IPS-15b (cell line): ENCODE data around the gene RAI1.

ENCODE experiments used
- H3K27me3 ChIP-seq: one replicate; pipeline ENCODE4 v1.6.1; 2013; ENCODE audit warnings: low read length; ENCODE audit not compliant: control insufficient read depth, insufficient read depth
- H3K36me3 ChIP-seq: one replicate; pipeline ENCODE4 v1.6.1; 2013; ENCODE audit warnings: low read length; ENCODE audit not compliant: control insufficient read depth, insufficient read depth
- H3K4me1 ChIP-seq: one replicate; pipeline ENCODE4 v1.6.1; 2013; ENCODE audit warnings: mild to moderate bottlenecking, low read length; ENCODE audit not compliant: control insufficient read depth, insufficient read depth
- H3K4me3 ChIP-seq: one replicate; pipeline ENCODE4 v1.5.1; 2013; ENCODE audit warnings: low read depth, low read length
- H3K9ac ChIP-seq: one replicate; pipeline ENCODE4 v1.6.1; 2013; ENCODE audit warnings: low read depth, mild to moderate bottlenecking, low read length
- H3K9me3 ChIP-seq: one replicate; pipeline ENCODE4 v1.6.1; 2013; ENCODE audit warnings: mild to moderate bottlenecking, low read length; ENCODE audit not compliant: control insufficient read depth, insufficient read depth

Gene RAI1

DNA sequence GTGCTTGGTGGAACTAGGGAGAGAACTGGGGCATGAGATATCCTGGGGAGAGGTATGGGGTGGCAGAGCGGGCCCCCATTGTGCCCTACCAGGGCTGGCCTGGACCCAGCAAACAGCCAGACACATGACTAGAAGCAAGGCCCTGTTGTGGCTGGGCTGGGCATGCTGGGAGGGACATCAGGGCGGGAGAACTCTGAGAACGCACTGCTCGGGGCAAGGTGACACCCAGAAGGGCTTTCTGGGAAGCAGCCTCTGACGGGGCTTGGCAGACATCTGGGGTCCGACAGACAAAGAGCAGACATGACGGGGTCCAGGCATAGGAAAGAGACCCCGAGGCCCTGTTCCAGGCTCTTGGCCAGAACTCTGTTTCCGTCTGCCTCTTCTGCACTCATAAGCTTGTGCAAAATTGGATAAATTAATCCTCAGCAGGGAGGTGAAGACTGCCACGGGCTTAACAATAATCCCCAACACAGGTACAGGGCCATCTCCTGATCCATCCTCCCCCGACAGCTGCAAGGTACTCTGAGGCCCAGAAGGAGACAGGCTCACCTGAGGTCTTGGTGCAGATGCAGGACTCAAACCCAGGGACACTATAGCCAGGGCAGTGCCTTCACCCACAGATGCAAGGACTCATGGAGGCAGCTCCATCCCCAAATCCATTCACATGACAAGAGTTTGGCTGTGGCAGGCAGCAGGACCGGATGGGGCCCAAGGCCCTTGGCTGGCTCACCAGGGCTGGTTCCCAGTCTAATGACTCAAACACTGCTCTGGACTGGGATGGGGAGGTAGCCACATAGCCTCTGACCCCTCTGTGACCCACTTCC is 150.2 kb downstream of the RAI1 start:
- no peaks in the 10 kb centered on the region for H3K9me3 ChIP-seq
- no peaks in the 10 kb centered on the region for H3K27me3 ChIP-seq
- no peak overlapping the region for H3K9ac ChIP-seq
- H3K4me1 ChIP-seq: peaks cover 7% of the 10 kb centered on the region
- no peak overlapping the region for H3K4me3 ChIP-seq
- peaks cover 9% of the 10 kb centered on the region for H3K36me3 ChIP-seq

DNA sequence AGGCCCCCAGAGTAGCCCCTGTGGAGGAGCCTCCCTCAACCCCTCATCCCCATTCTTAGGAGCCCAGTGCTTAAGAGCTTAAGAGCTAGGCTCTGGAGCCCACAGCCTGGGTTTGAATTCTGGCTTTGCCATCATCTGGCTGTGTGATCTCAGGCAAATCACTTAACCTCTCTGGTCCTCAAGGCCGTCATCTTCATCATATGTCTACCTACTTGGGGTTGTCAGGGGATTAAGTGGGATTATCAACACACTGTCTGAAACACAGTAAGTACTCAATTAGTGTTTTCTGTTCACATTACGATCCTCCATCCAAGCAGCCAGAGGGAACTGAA is 150.7 kb downstream of the RAI1 start:
- H3K9me3 ChIP-seq: no peaks in the 10 kb centered on the region
- no peak overlapping the region for H3K4me3 ChIP-seq
- H3K9ac ChIP-seq: no peak overlapping the region
- H3K27me3 ChIP-seq: no peaks in the 10 kb centered on the region
- peaks cover 9% of the 10 kb centered on the region for H3K36me3 ChIP-seq
- H3K4me1 ChIP-seq: peaks cover 7% of the 10 kb centered on the region

DNA sequence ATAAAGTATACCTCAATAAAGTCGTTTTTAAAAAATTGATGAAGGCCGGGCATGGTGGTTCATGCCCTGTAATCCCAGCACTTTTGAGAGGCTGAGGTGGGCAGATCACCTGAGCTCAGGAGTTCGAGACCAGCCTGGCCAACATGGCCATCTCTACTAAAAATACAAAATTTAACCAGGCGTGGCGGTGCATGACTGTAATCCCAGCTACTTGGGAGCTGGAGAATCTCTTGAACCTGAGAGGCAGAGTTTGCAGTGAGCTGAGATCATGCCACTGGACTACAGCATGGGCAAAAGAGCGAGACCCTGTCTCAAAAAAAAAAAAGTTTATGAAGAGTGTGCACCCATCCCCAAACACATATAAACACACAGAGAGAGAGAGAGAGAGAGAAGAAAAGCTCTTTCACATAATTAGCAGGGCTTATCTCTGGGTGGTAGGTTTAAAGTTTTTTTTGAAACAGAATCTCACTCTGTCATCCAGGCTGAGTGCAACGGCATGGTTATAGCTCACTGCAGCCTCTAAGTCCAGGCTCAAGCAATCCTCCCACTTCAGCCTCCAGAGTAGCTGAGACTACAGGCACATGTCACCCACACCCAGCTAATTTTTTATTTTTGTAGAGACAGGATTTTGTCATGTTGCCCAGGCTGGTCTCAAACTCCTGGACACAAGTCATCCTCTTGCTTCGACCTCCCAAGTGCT is 152.6 kb downstream of the RAI1 start:
- Histone ChIP-seq H3K27me3 (no peaks in the 10 kb centered on the region), H3K36me3 (peaks cover 9% of the 10 kb centered on the region), H3K9ac (no peak overlapping the region), H3K9me3 (no peaks in the 10 kb centered on the region), H3K4me3 (no peak overlapping the region), H3K4me1 (peaks cover 19% of the 10 kb centered on the region)

DNA sequence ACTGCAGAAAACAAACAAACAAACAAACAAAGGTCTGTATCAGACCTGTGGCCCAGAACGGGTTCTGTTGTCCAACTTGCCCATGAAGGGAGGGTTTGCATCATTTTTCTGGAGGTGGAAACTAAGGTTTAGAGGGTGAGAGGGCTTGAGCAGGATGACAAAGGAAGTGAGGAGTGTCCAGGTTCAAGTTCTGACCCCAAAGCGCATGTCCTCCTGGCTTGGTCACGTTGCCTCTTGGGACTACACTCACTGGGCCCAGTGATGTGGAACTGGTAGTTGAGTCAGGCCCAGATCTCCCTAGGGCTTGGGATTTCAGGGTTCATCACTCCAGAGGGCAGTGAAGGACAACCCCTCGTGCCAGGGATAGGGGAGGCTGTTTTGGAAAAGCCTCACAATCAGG is 153.7 kb downstream of the RAI1 start:
- no peaks in the 10 kb centered on the region for H3K9me3 ChIP-seq
- H3K4me3 ChIP-seq: peak overlapping the region; percentile 79
- no peaks in the 10 kb centered on the region for H3K27me3 ChIP-seq
- peaks cover 9% of the 10 kb centered on the region for H3K36me3 ChIP-seq
- no peak overlapping the region for H3K9ac ChIP-seq
- H3K4me1 ChIP-seq: peaks cover 25% of the 10 kb centered on the region

DNA sequence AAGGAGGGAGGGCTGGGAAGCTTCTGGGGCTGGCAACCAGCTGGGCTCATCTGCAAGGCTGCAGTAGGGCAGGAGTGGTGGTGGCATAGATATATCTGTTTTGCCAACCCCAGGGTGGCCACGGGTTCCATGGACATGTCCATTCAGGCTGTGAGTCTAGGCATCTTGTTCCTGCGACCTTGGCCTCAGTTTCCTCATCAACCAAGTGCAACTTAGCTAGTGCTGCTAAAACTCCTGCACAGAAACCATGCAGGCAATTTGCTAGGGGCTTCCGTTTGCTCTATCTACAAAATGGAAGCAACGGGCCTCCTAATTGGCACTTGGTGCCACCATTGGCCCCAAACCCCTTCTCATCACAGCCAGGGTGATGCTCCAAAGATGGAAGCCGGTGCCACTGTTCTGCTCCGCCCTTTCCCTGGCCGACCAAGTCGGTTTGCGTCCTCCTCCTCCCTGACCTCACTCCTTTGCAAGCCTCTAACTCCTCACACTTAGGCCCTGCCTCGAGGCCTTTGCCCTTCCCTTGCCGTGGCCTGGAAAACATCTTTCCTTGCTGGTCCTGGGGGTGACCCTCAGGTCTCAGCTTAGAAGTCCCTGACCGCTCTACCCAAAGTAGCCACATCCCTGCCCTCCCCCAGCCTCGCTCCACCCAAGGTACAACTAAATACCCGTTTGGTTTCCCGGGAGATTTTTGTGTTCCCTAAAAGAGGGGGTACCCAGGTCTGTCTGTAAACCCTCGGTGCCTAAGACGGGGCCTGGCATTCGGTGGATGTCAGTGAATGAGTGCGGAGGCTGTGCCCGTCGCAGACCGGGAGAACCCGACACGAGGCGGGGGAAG is 154.4 kb downstream of the RAI1 start:
- Histone ChIP-seq H3K9ac (no peak overlapping the region), H3K36me3 (peaks cover 9% of the 10 kb centered on the region), H3K4me1 (peaks cover 26% of the 10 kb centered on the region), H3K4me3 (peak overlapping the region; percentile 79), H3K9me3 (no peaks in the 10 kb centered on the region), H3K27me3 (no peaks in the 10 kb centered on the region)

DNA sequence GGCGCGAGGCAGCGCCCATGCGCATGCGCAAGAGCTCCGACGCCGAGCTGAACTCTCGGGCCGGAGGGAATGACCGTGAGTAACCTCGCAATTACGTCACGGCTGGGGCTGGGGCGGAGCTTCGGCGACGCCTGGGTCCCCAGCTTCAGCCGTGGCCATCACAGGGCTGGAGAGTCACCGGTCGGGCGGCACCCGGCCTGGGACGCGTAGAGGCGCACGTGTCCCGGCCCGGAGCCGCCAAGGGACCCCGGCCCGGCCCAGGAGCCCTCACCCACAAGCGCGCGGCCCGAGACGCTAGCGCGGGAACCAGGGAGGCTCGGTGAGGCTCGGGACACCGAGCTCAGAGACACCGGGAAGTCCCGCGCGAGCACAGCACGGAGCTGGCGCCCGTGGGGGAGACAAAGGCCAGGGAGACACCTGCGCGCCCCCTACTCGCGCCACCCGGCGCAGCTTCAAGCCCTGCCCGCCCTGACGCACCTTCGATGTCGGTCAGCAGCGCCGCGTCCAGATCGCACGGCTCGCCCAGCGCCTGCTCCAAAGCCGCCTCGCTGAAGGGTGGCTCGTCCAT is 155.1 kb downstream of the RAI1 start:
- peak overlapping the region; percentile 79 for H3K9ac ChIP-seq
- H3K27me3 ChIP-seq: no peaks in the 10 kb centered on the region
- H3K4me1 ChIP-seq: peaks cover 33% of the 10 kb centered on the region
- H3K9me3 ChIP-seq: no peaks in the 10 kb centered on the region
- peaks cover 9% of the 10 kb centered on the region for H3K36me3 ChIP-seq
- H3K4me3 ChIP-seq: peak overlapping the region; percentile 79

DNA sequence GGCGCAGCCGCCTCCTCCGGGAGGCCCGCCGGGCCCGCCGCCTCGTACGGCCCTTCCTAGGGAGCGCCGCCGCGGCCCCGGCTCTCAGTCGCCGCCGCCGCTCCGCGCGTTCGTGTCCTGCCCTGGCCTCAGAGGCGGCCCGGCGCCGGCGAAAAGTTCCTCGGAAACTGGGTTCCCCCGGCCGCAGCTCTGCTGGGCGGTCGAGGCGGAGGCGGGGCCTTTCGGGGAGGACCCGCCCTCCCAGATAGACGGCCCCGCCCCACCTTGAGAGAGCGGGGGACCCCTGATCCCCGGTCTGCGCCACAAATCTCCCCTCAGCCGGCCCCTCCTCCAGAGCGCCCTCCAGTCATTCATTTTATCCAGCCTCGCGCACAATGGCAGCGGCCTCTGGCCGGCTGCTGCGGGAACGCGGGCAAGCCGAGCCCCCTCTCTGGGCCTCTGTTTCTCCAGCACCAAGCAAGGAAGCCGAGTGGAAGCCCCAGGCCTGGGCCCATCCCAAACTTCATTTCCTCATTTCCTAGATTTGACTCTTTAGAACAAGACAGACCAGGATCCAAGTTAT is 155.6 kb downstream of the RAI1 start, which contains the start of gene SREBF1:
TSS of gene SREBF1 (minus strand) at position 169 of the 562 bp plus-strand sequence. CDS start 169 bp downstream, outside the sequence.
- H3K9me3 ChIP-seq: no peaks in the 10 kb centered on the region
- H3K4me3 ChIP-seq: peak within 1 kb of the TSS; percentile 79
- H3K36me3 ChIP-seq: peaks cover 3% of the 10 kb centered on the region
- H3K27me3 ChIP-seq: no peaks in the 10 kb centered on the region
- peaks cover 34% of the 10 kb centered on the region for H3K4me1 ChIP-seq
- peak within 1 kb of the TSS; percentile 79 for H3K9ac ChIP-seq

DNA sequence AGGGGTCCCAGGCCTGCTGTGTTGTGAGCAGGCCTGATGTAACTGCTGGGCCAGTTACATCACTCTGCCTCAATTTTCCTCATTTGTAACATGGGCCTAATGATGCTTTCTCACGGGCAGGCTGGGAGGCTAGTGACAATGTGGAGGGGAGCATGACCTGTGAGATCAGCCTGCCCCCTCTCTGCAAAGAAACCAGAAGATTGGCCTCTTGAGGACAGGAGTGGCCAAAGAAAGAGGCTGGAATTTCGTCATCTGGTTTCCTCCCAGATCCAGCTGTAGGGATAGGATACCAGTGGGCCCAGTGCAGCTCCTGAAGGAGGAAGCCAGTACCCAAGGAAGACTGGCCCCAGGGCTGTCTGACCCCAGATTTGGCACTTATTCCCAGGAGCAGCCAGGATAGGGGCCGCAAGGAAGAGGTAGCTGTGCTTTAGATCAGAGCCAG is 156.1 kb downstream of the RAI1 start:
- Histone ChIP-seq H3K9me3 (no peaks in the 10 kb centered on the region), H3K4me1 (peaks cover 34% of the 10 kb centered on the region), H3K9ac (peak overlapping the region; percentile 65), H3K27me3 (no peaks in the 10 kb centered on the region), H3K36me3 (no peaks in the 10 kb centered on the region), H3K4me3 (peak overlapping the region; percentile 79)

DNA sequence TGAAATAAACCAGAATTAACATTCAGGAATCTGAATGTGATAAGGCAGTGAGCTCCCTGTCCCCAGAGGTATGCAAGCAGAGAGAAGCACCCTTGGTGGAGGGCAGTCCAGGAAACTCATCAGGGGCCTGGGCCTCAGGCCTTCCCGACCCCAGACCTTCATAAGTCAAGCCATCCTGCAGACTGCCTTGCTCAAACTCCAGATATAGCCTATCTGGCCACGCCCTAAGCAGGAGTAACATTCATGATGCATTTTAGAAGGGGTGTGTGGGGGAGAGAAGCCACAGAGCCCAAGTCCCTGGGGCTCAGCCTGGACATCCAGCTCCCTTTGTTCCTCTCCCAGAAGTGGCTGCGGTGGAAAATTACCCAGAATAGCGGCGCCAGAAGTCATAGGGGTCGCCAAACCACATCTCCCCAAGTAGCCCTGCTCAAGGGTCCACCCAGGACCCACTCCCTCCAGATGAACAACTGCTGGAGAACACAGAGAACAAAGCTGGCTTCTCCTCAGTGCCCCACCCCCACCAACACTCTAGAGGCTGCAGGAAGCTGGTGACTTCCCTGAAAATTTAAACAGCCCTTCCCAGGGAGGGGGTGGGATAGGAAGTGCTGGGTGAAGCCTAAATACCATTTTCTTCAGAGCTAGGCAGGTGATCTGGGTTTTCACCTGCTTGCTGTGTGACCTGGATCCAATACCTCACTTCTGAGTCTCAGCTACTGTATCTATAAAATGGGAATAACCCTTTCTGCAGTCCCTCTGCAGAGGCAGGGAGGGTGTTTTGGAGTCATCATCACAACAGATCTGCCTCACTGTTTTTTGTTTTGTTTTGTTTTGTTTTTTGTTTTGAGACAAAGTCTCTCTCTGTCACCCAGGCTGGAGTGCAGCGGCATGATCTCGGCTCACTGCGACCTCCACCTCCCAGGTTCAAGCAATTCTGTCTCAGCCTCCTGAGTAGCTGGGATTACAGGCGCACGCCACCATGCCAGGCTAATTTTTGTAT is 157.0 kb downstream of the RAI1 start:
- Histone ChIP-seq H3K36me3 (no peaks in the 10 kb centered on the region), H3K4me1 (peaks cover 34% of the 10 kb centered on the region), H3K9me3 (no peaks in the 10 kb centered on the region), H3K9ac (peak overlapping the region; percentile 65), H3K4me3 (peak overlapping the region; percentile 30), H3K27me3 (no peaks in the 10 kb centered on the region)
